Ovary (tissue), 9 donors: ENCODE data around the gene CHST14. TPM values are rescaled to one million over a fixed set of nuclear protein-coding genes. Genes with fewer than 3 reads are reported as not detected.

ENCODE experiments used
- DNase-seq, 5 donors: peaks; one replicate each; pipeline ENCODE4 v3.0.0-alpha.2; 2019 to 2020
- H3K27ac ChIP-seq, 2 donors: fragments of 200-600 bp; one replicate each; pipeline versions ENCODE4 v1.5.1 to v1.8.0; 2019 to 2022
- H3K27me3 ChIP-seq: fragments of 200-600 bp; one replicate; pipeline ENCODE4 v1.8.0; 2022
- H3K36me3 ChIP-seq: fragments of 200-600 bp; sonication (generic); one replicate; pipeline ENCODE4 v1.5.1; 2019
- H3K4me1 ChIP-seq: one replicate; pipeline ENCODE4 v1.8.1; 2013; ENCODE audit warnings: mild to moderate bottlenecking, moderate library complexity; ENCODE audit not compliant: insufficient read depth
- H3K4me3 ChIP-seq: fragments of 200-600 bp; sonication (generic); one replicate; pipeline ENCODE4 v1.5.1; 2017
- H3K9me3 ChIP-seq, 2 donors: fragments of 200-600 bp in 1 of 2; sonication (generic) in 1 of 2; one replicate each; pipeline versions ENCODE4 v1.5.1 to v1.8.1; 2013 to 2019; ENCODE audit warnings: mild to moderate bottlenecking in 1 of 2, moderate library complexity in 1 of 2
- EP300 ChIP-seq: sonication (generic); formaldehyde crosslinking; IDR thresholded peaks from one replicate; pipeline ENCODE4 v1.6.1; 2017; ENCODE audit warnings: antibody characterized with exemption
- POLR2A ChIP-seq: fragments of 450-650 bp; IDR thresholded peaks from one replicate; pipeline ENCODE4 v1.6.1; 2017; ENCODE audit warnings: antibody characterized with exemption, mild to moderate bottlenecking, moderate library complexity
- WGBS, 3 donors: extraction: QIAGEN DNeasy Blood & Tissue Kit in 1 of 3; methylation state at CpG; one replicate each; pipeline versions ENCODE4 v1.1.5 to v1.1.7; 2013 to 2017; 5-methylcytosine and 5-hydroxymethylcytosine counted together
- intact Hi-C, 4 donors: fragments of 100-400 bp; cut with DNase I; formaldehyde crosslinking; loops; one replicate each; pipeline versions ENCODE4 v1.11.0 to v1.15.1; 2022 to 2023
- polyA plus RNA-seq, 2 donors: library from polyadenylated mRNA; stranded (reverse); fragments of 200-250 nt in 1 of 2; fragments of 350-450 nt in 1 of 2; fragmentation: Illumina TruSeq in 1 of 2; extraction: RNeasy Lipid Tissue Mini Kit (QIAGEN cat#74804) in 1 of 2; gene quantifications; one replicate each; pipeline ENCODE4 v1.2.3, GENCODE V29; 2013 to 2014
- total RNA-seq, 7 donors: library from RNA; depleted of rRNA in 2 of 7; stranded (reverse); fragments of >200 nt in 2 of 7; fragmentation: NEBNext Ultra II Directional in 3 of 7; extraction: Animal tissue kit (Norgen Biotek cat#: 25700) in 3 of 7; gene quantifications; one replicate each; pipeline versions ENCODE4 v1.1.0 to v1.2.4, GENCODE V29; 2016 to 2023
- TF ChIP-seq, protein P1 (sequence below), 3 donors: fragments of 450-650 bp in 2 of 3; fragments of 200-600 bp in 1 of 3; IDR thresholded peaks; one replicate each; pipeline versions ENCODE4 v1.5.1 to v1.8.0; 2016 to 2022; ENCODE audit warnings: antibody characterized with exemption in 3 of 3, mild to moderate bottlenecking in 1 of 3
- donor health status: DM: no; HTN: no; CAD: no; lungs with moderate emphysema.
- donor health status: DM: no; HTN: no; CAD: no.
- donor health status: Bipolar disorder and iron deficiency.
- donor health status: DM: yes; HTN: yes; CAD: no.
- donor health status: DM: no; HTN: no; CAD: no.
- donor health status: DM: yes; HTN: yes; CAD: no.

Gene CHST14
- total and polyA plus RNA-seq, 9 donors, result 8.2 to 28.3 (median 23.8) TPM

GRCh38 chr15:40456738-40457137 is 14.0 kb upstream of the CHST14 start:
- H3K36me3 ChIP-seq, result no peaks in the 10 kb centered on the region
- intact Hi-C loops, result no loop called here
- 63 to 78% (median 74%) methylated on average over 4 of the region's 4 CpGs for WGBS, 3 donors
- H3K27ac ChIP-seq, result no peak overlapping the region
- TF ChIP-seq POLR2A, result no peak
- TF ChIP-seq EP300, result no peak
- TF ChIP-seq, protein P1, sequence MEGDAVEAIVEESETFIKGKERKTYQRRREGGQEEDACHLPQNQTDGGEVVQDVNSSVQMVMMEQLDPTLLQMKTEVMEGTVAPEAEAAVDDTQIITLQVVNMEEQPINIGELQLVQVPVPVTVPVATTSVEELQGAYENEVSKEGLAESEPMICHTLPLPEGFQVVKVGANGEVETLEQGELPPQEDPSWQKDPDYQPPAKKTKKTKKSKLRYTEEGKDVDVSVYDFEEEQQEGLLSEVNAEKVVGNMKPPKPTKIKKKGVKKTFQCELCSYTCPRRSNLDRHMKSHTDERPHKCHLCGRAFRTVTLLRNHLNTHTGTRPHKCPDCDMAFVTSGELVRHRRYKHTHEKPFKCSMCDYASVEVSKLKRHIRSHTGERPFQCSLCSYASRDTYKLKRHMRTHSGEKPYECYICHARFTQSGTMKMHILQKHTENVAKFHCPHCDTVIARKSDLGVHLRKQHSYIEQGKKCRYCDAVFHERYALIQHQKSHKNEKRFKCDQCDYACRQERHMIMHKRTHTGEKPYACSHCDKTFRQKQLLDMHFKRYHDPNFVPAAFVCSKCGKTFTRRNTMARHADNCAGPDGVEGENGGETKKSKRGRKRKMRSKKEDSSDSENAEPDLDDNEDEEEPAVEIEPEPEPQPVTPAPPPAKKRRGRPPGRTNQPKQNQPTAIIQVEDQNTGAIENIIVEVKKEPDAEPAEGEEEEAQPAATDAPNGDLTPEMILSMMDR (IDR thresholded peaks at IDR 0.05), result no peak
- H3K4me1 ChIP-seq, result peaks cover 11% of the 10 kb centered on the region
- H3K4me3 ChIP-seq, result no peak overlapping the region
- H3K27me3 ChIP-seq, result no peaks in the 10 kb centered on the region
- no peaks in the 10 kb centered on the region for H3K9me3 ChIP-seq
- DNase-seq, result no peak

- WGBS, 3 donors, result 91 to 94% (median 93%) methylated on average over 24 to 37 of the region's 37 CpGs
- intact Hi-C loops, result no loop called here
- Histone ChIP-seq H3K27me3 (no peaks in the 10 kb centered on the region), H3K27ac (no peak overlapping the region), H3K36me3 (no peaks in the 10 kb centered on the region), H3K9me3 (no peaks in the 10 kb centered on the region), H3K4me3 (no peak overlapping the region), H3K4me1 (peaks cover 8% of the 10 kb centered on the region)
- TF ChIP-seq POLR2A, result no peak
- no peak for TF ChIP-seq EP300
- TF ChIP-seq, protein P1 (IDR thresholded peaks at IDR 0.05), result no peak
- DNase-seq, result no peak
Observed at GRCh38 chr15:40458495-40459371, 12.1 kb upstream of the CHST14 start.

- 92 to 96% (median 95%) methylated on average over 19 of the region's 19 CpGs for WGBS, 3 donors
- intact Hi-C loops, result loop anchor here in 1 of 4 donors (10.0 kb wide), 1 partner anchor 55 kb away; no protein-coding TSS in a partner anchor
- Histone ChIP-seq H3K27me3 (no peaks in the 10 kb centered on the region), H3K27ac (no peak overlapping the region), H3K4me3 (no peak overlapping the region), H3K36me3 (no peaks in the 10 kb centered on the region), H3K4me1 (peaks cover 8% of the 10 kb centered on the region), H3K9me3 (no peaks in the 10 kb centered on the region)
- TF ChIP-seq POLR2A (no peak), EP300 (no peak)
- TF ChIP-seq, protein P1 (IDR thresholded peaks at IDR 0.05), result no peak
- DNase-seq, result no peak
Observed at GRCh38 chr15:40459391-40460015, 11.3 kb upstream of the CHST14 start.

DNA sequence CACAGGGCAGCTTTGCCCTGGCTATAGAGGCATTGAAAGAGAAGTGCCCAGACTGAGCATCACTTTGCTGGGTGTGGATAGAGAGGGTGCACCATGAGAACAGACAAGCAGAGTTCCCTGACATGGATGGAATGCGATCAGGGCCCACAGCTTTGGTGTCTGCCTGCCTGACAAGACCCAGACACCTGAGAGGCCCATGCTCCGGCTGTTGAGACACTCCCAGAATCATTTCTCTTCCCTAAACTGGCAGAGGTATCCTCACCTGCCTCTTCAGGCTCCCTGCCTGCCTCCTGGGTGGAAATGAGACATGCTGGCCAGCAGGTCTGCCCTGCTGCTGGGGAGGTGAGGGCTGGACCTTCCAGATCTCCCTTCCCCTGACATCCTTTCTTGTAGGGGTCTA is 10.4 kb upstream of the CHST14 start:
- WGBS, 3 donors, result 87 to 94% (median 90%) methylated on average over 2 of the region's 2 CpGs
- intact Hi-C loops, result loop anchor here in 1 of 4 donors (10.0 kb wide), 1 partner anchor 54 kb away; no protein-coding TSS in a partner anchor
- TF ChIP-seq, protein P1 (IDR thresholded peaks at IDR 0.05), result no peak
- TF ChIP-seq POLR2A (no peak), EP300 (no peak)
- Histone ChIP-seq H3K4me3 (no peak overlapping the region), H3K36me3 (no peaks in the 10 kb centered on the region), H3K4me1 (peaks cover 7% of the 10 kb centered on the region), H3K9me3 (no peaks in the 10 kb centered on the region), H3K27me3 (no peaks in the 10 kb centered on the region), H3K27ac (no peak overlapping the region)
- peak in 1 of 5 donors; percentile 7 for DNase-seq
